Endometrial microvascular endothelial cells (primary cell): ENCODE data around the gene CES1. TPM values are rescaled to one million over a fixed set of nuclear protein-coding genes. Genes with fewer than 3 reads are reported as not detected.
"Not testable (repeated sequence)": the region's sequence is repeated elsewhere in the genome, so short reads cannot be mapped to it uniquely, and the experiment has no call there.

ENCODE experiments used
- in situ Hi-C: cut with HindIII; loops from 2 replicates; pipeline ENCODE4 v1.10.0; 2017; ENCODE audit warnings: low sequenced_read_pairs, low pct_unique_long_range_greater_than_20kb; ENCODE audit errors: inconsistent ontology term
- total RNA-seq: library from RNA; depleted of rRNA; stranded (reverse); fragments of >200 nt; gene quantifications from one replicate; pipeline ENCODE4 v1.2.3, GENCODE V29; 2015; ENCODE audit errors: inconsistent ontology term

CES1 gene
- not detected for total RNA-seq

DNA sequence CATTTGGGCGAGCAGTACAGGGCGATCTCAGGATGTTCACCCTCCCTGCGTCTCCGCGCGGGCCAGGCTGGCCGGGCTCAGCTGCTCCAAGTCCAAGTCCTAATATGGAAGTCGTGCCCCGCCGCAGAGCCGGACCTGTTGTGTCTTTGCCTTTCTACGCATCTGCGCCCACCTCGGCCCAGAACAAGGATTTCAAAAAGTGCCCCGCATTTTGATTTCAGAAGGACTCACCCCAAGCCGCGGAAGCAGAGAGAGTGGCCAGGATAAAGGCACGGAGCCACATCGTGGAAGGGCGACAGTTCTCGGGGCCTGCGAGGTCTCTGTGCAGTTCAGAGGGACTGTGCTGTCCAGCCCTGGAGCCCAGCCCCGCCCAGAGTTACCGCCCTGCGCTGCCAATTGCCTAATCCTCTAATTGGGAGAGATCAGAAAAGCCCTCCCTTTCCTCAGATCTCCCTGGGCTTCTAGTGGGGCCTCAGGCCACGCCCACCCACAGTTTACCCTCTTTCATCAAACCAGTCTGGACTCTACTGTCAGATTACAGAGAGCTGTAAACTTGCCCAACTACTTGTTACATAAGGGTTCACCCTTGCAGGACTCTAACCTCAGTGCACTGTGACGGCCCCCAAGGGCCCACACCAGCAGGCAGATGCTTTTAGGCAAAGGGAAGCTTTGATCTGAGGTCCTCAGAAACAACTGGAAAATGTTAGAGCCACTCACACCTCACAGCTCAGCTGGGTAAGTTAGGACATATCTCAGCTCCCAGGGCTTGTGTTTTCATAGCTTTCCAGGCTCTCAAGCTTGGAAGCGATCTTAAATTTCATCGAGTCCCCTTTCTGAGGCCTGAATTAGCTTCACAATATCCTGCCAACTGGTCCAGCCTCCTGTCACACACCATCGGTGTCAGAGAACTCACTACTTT lies at the start of gene CES1:
CES1 (minus strand) TSS at position 324 of the 919 bp plus-strand sequence; CDS start at position 283, 41 bp downstream.
- in situ Hi-C loops = no loop called here

DNA sequence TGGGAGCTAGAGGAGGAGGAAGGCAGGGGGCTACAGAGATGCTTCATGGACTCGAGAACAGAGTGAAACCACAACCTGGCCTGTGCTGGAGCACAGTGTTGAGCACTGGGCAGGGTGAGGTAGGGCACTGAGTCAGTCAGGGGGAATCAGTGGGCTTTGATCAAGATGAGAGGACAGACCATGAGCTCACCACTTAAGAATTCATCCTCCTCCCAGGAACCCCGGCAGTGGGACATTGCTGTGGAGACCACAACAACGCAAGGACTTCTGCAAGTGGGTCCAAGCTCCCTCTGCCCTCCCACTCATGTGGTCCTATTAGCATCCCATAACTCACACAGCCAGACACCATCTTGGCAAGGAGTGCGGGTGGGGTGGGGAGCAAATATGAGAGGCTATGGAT lies 44.0 kb upstream of the CES1 start:
- in situ Hi-C loops = no loop called here

DNA sequence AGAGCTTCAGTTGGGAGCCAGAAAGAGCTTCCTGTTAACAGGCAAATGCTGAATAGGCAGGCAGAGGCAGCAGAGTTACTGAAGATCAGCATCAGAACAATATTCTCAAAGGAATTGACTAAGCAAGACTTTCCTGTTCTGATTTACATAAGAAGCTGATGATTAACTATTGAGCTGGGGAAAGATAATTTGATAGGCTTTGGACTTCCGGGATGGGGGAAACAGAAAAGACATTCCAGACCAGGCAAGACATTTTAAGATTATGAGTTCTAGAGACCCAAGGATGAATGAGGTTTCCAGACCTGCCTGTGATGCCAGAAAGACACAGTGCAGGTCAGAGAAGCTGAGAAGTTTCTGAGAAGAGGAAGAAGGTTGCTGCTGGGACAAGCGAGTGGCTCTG lies 42.4 kb upstream of the CES1 start, which contains the start of gene CES5A:
CES5A (minus strand) TSS at position 101 of the 400 bp plus-strand sequence. CDS start 152 bp downstream, outside the sequence.
- in situ Hi-C loops = no loop called here

DNA sequence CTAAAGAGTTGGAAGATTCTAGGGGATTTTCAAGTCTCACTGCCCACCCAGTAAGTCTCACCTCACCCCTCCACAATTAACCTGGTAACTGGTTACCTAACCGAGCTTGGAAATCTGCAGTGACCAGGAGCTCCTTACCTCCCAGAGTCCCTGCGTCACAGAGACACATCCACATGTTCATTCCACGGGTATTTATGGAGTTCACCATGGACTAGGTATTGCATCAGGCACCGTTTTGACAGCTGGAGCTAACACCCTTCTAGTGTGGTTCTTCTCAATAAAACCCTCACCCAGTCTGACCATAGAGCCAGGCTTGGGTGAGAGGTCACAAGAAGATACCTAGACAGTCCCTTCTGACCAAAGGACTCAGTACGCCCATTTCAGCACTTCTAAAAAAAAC lies 40.2 kb upstream of the CES1 start:
- in situ Hi-C loops = no loop called here

DNA sequence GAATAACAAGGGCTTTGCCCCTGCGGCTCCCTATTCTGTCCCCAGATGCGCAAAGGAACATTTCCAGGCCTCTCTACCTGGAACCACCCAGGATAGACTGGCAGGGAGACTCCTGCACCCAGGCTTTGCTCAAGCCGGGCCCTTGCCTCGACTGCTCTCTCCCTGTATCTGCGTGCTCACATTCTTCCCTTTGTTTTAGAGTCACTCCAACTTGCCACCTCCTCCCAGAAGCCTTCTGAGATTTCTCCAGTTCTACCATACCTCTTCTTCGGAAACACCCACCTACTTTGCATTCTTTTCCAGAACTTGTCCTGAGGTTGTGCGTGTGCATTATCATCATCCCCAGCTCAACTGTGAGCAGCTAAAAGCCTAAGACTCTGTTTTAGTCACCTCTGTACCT lies 39.2 kb upstream of the CES1 start:
- in situ Hi-C loops = no loop called here

DNA sequence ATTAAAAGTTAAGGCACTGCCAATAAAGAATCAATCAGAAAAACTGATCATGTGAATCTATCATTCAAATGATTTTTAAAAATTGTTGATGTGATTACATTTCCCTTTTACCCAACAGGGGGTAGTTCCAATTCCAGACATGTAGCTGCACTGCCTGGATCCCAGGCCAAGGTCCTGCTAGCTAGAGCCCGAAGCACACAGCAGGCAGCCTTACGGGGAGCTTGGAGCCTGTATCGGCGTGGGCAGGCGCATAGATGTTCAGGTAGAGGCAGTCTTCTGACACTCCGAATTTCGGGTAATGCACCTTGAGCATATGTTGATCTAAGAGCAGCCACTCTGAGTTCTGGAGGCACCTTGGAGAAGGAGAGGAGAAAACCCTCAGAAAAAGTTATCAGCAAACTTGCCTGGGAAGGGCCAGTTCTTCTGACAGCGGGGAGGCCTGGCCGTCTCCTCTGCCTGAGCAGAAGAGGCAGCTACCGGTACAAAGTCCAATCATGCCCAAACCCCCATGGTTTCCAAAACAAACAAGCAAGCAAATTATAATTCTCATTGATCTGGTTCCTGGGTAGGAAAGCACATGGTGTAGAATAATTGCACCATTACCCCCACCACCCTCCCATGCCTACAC lies 38.6 kb upstream of the CES1 start:
- in situ Hi-C loops = no loop called here

DNA sequence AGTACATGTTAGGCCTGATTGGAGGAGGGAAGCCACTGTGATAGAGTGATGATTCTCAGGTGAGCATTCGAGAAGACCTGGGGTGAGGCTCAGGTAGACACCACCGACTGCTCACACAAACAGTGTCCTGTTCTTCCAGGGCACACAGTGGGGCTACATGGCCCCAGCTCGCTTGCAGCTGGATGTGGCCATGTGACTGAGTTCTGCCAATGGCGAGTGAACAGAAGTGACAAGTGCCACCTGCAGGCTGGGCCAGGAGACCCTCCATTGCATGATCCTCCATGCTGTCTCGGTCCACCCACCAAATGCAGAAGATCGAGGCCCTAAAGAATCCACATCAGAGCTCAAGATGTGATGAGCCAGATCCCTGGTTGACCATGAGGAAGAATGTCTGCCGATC lies 36.1 kb upstream of the CES1 start:
- in situ Hi-C loops = no loop called here

DNA sequence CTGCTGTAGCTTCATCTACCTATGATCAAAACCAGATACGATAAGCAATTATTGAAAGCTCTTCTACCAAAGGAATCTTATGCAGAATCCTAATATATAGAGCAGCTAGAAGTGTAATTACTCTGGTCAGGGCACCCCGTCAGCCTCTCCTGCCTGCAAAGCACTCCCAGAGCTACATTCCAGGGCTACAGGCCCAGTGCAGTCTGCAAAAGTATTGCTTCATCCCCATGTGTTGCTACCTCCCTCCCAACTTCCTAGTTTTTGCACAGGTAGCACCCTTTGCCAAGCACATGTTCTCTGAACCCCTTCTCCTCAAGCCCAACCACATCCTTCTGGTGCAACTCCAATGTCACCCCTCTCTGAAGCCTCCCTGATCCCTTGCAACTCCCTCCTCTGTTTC lies 35.2 kb upstream of the CES1 start:
- in situ Hi-C loops = no loop called here

DNA sequence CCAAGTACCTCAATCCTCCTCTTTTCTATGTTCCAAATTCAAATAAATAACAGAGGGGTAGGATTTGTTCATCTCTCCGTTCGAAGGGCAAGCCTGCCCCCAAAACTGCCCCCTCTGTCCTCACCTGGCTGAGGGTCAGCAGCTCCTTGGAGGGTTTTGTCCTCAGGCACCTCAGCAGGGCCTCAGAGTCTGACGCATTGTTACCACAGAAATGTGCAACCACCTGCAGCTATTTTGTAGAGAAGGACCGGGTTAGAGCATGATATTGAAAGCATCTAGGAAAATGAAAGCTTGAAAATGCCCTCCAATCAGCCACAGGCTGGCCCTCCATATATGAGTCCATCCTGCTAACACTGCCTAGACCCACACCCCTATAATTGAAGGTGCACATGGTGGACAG lies 28.4 kb upstream of the CES1 start:
- in situ Hi-C loops = no loop called here

DNA sequence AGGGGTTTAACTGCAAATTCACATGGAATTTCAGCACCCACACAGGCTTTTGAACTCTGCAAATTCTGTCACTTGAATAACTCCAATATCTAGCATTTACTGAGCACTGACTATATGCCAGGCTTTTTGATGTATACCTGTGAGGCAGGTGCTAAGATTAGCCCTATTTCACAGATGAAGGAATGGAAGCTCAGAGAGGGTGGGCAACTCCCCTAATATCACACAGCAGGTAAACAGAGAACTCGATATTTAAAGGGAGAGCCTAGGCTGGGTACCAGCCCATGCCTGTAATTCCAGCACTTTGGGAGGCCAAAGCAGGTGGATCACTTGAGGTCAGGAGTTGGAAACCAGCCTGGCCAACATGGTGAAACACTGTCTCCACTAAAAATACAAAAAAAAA lies 24.8 kb upstream of the CES1 start:
- in situ Hi-C loops = not testable (repeated sequence)

DNA sequence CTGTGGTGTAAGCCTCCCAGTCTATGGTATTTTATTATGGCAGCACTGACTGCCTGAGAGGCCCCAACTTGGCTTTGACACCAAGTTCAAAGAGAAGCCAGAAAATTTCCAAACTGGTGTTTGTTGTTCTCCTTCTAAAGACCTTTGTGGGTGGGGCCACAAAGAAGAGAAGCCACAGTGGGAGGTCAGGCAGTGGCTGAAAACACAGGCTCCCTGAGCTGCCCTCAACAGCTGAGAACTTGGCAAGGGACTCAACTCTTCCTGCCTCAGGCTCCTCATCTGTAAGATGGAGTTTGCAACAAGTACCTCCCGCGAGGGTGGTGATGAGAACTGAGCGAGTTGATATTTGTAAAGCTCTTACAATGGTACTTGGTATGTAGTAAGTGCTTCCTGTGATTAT lies 24.1 kb upstream of the CES1 start:
- in situ Hi-C loops = no loop called here

DNA sequence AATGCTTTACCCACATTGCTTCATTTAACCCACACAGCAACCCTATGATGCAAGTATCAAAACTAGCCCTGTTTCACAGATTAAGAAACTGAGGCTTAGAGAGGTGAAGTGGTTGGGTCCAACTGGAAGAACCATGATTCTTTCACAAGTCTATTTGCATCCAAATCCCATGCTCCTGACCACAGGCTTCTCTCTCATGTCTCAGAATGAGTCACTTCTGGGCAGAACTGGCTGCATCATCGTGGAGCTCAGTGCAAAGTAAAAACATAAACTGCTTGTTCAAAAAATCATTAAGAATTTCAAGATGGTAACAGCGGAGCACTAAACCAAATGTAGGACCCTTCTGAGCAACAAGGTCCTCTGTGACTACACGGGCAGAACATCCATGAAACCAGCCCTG lies 20.2 kb upstream of the CES1 start:
- in situ Hi-C loops = no loop called here

DNA sequence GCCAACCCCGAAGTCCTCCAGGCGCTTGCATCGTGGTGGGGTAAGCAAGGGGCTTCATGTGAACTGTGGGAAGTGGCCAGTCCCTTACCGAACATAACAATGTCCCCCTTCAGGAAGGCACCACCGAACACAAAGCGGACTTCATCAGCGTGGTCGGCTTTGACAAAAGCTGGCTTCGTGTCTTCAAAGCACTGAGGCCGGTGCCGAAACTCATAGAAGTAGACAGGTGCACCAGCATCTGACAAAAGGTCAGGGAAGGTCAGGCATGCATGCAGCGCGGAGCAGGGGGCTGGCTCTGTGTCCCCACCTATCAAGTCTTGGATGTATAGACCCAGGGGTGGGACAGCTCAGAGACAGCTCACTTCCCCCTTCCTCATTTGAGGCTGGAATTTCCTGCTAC lies 16.6 kb upstream of the CES1 start:
- in situ Hi-C loops = no loop called here

DNA sequence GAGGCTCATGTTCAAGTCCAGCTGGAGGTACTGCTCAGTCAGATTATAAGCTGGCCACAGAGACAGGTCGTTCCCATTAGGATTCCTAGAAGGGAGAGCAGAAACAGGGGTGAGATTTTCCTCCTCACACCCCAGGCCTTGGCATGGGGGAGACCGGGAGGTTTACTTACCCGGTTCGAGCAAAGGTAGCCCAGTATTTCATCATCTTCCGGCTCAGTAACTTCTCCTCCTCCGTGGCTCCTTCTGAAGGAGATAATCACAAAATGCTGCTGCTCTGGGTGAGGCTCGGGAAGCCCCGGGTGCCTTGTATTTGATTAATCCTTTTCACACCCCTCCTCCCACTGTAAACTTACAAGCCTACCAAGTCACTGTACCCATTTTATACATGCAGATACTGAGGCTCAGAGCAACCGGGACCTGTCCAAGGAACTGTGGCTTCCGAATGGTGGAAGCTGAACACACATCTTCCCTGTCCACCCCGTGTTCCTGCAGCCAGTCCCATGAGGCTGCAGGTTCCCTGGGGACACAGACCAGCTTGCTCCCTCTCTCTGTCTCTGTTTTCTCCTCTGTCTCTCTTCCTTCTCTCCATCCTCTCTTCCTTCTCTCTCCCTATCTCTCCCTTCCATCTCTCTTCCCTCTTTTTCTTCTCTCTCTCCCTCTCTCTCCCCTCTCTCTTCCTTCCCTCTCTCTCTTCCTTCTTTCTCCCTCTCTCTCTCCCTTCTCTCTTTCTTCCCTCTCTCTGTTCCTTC lies 13.9 kb upstream of the CES1 start:
- in situ Hi-C loops = no loop called here

DNA sequence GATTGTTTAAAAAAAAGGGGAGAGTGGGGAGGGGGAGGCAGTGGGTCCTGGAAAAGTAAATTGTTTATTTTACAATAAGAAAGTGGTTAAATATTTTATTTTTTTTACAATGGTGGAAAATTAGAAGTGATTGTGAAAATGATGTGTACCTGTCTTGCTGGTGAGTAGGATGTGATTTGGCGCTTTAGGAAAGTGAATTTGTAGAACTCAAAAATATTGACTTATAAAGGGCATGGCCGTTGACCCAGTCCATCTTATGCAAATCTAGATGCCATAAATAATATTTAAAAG lies 10.2 kb upstream of the CES1 start:
- in situ Hi-C loops = no loop called here

DNA sequence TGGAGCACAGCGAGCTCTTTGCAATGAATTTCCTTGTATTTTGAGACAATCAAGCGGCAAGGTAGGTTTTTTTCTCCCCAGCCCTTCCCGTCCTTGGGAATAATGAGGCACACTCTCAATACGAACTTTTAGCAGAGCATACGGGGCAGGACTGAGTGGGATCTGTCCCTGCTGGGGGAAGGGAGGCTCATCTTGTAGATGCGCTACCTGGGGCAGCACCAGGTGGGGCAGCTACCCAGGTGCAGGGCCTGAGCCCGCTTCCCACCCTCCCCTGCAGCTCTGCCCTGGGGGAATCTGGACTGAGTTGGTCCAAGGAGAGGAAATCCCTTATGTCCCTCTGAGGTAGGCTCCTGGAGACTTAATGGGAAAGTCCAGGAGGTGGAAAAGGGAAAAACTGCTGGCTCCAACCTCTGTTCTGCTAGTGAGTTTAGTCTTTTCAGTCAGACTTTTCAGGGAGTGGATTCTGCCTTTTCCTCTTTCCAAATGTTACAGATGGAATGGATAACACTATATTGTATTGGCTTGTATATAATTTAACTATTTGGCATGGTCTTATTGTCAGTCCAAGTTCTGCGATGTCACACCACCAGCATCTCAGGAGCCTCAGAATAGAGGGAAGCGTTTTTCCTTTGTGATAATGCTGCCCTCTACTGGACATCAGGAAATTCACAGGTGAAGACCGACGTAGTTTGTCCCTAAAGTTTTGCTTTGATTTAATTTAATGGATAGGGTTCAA lies 9.6 kb upstream of the CES1 start:
- in situ Hi-C loops = no loop called here

DNA sequence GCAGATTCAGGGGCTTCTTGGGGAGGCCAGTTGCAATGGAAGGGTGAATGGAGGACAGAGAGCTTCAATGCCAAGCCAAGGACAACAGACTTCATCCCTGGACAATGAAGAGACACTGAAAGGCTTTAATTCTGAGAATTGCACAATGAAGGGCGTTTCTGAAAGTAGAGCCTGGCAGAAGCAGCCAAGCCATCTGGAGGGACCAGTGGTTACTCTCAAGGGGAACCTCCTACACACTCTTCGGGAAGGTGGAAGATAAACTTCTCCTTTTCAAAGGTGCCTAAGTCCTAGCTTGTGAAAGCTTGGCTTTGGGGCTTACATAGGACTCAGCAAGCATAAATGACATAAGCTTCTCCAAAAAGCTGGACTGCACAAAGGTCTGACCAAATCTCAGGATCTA lies 6.2 kb upstream of the CES1 start:
- in situ Hi-C loops = no loop called here

DNA sequence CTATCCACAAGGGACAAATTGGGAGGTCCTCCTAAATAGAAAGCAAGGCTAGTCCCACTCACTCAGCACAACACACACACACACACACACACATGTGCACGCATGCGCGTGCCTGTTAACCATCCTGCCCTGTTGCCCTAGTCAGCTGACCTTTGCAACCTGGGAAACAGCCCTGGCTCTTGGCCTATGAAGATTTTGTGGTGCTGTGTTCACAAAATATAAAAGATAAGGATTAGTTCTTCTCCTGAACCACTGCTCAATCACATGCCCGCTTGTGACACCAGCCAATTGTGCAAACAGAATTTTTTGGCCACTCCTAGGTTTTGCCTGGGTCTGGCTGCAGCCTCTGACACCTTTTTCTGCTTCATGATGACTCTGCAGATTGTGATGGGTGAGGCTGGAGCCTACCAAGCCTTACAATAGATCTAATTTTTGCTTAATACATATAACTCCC lies 3.3 kb upstream of the CES1 start:
- in situ Hi-C loops = no loop called here

DNA sequence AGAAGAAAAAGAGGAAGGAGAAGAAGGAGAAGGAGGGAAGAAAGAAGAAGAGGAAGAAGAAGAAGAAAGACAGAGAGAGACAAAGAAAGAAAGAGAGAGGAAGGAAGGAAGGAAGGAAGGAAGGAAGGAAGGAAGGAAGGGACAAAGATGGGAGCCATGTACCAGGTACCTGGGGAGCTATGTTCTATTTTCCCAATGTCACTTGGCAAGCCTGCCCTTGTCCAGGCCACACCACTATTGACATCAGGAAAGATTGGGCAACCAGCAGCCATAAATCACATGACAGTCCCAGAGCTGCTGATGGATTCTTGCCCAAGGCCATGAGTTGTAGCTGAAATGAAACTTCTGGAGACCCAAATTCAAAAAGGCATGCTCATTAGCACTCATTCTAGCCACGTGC lies 2.7 kb upstream of the CES1 start:
- in situ Hi-C loops = no loop called here
